Endothelial cell of umbilical vein (primary cell): Measurements from ENCODE around the gene ASRGL1. TPM values are rescaled to one million over a fixed set of nuclear protein-coding genes. Genes with fewer than 3 reads are reported as not detected.

Source experiments
- BruUV-seq: library from RNA; stranded (reverse); fragments of 400-500 nt; replicated peaks from 2 replicates; lab custom pipeline; 2021; lab: Mats Ljungman, UMichigan
- CTCF ChIA-PET: fragments of 300-600, 350-600 bp; sonication (Branson Sonifier 250); formaldehyde crosslinking; loops from one replicate; lab custom pipeline; 2021; ENCODE audit warnings: antibody characterized with exemption, inconsistent platforms; lab: Charles Lee
- POLR2A ChIA-PET: fragments of 300-600, 350-600 bp; sonication (Branson Sonifier 250); formaldehyde crosslinking; loops from one replicate; lab custom pipeline; 2021; ENCODE audit warnings: antibody characterized with exemption, inconsistent platforms; lab: Charles Lee
- DNase-seq: peaks from one replicate; pipeline ENCODE4 v3.0.0-alpha.2; 2011; ENCODE audit warnings: low read depth, low spot score
- FAIRE-seq: peaks from 2 replicates; lab custom pipeline; 2011; peaks lifted over from hg19 to GRCh38; lab: Jason Lieb, UNC
- H2AFZ ChIP-seq: 2 replicates; pipeline ENCODE4 v1.6.0; 2012; ENCODE audit warnings: low read depth, low read length, control low read depth, inconsistent platforms
- H3K27ac ChIP-seq: 2 replicates; pipeline ENCODE4 v1.5.1; 2011; ENCODE audit warnings: low read depth, mild to moderate bottlenecking, control low read depth, low read length, moderate library complexity; ENCODE audit not compliant: insufficient read depth
- H3K27me3 ChIP-seq, 2 experiments: 2 replicates each; pipeline versions ENCODE4 v1.6.0 to v1.6.1; 2011; ENCODE audit warnings: low read length in 2 of 2, mixed read lengths in 1 of 2; ENCODE audit not compliant: control insufficient read depth in 2 of 2, insufficient read depth in 2 of 2
- H3K36me3 ChIP-seq, 2 experiments: 2 replicates in 1 of 2; 3 replicates in 1 of 2; pipeline ENCODE4 v1.5.1; 2011; ENCODE audit warnings: low read length in 2 of 2, mild to moderate bottlenecking in 1 of 2, moderate library complexity in 1 of 2; ENCODE audit not compliant: control insufficient read depth in 2 of 2, insufficient read depth in 2 of 2; ENCODE audit errors: extremely low read depth in 1 of 2
- H3K4me1 ChIP-seq: 3 replicates; pipeline ENCODE4 v1.5.1; 2011; ENCODE audit warnings: mild to moderate bottlenecking, low read length; ENCODE audit not compliant: control insufficient read depth, insufficient read depth; ENCODE audit errors: extremely low read depth
- H3K4me2 ChIP-seq: 2 replicates; pipeline ENCODE4 v1.6.1; 2011; ENCODE audit warnings: low read length, control low read depth, mixed read lengths; ENCODE audit not compliant: insufficient read depth
- H3K4me3 ChIP-seq, 3 experiments: fragments of 200-600 bp in 1 of 3; sonication (generic), shearing (Covaris generic) in 1 of 3; replicated peaks in 1 of 3; 2 replicates each; pipeline ENCODE4 v1.5.1; 2011 to 2016; ENCODE audit warnings: control low read depth in 3 of 3, low read length in 3 of 3, mild to moderate bottlenecking in 2 of 3, inconsistent platforms in 1 of 3, low read depth in 1 of 3, moderate library complexity in 1 of 3; ENCODE audit not compliant: insufficient read depth in 1 of 3
- H3K79me2 ChIP-seq: 2 replicates; pipeline ENCODE4 v1.6.0; 2012; ENCODE audit warnings: low read length, inconsistent platforms; ENCODE audit not compliant: control insufficient read depth, insufficient read depth
- H3K9ac ChIP-seq: replicated peaks from 2 replicates; pipeline ENCODE3; 2011; ENCODE audit warnings: low read length, control low read depth; ENCODE audit not compliant: insufficient read depth; ENCODE audit errors: extremely low read depth
- H3K9me1 ChIP-seq: replicated peaks from 3 replicates; pipeline ENCODE4 v1.6.0; 2011; ENCODE audit warnings: mild to moderate bottlenecking, low read length; ENCODE audit not compliant: control insufficient read depth, insufficient read depth; ENCODE audit errors: extremely low read depth
- H3K9me3 ChIP-seq: replicated peaks from 2 replicates; pipeline ENCODE4 v1.5.1; 2012; ENCODE audit warnings: low read length, inconsistent platforms; ENCODE audit not compliant: control insufficient read depth, insufficient read depth
- H4K20me1 ChIP-seq: replicated peaks from 2 replicates; pipeline ENCODE3; 2011; ENCODE audit warnings: mild to moderate bottlenecking, low read length; ENCODE audit not compliant: control insufficient read depth, insufficient read depth; ENCODE audit errors: extremely low read depth
- EZH2 ChIP-seq: IDR thresholded peaks from 2 replicates; pipeline ENCODE4 v1.6.1; 2012; ENCODE audit warnings: borderline replicate concordance, low read depth, mild to moderate bottlenecking, moderate library complexity, low read length, inconsistent platforms; ENCODE audit not compliant: severe bottlenecking
- FOS ChIP-seq: IDR thresholded peaks from 2 replicates; pipeline ENCODE4 v1.6.1; 2011; ENCODE audit warnings: mild to moderate bottlenecking, low read length, moderate library complexity, borderline replicate concordance; ENCODE audit not compliant: insufficient read depth
- GATA2 ChIP-seq: IDR thresholded peaks from 2 replicates; pipeline ENCODE4 v1.7.0; 2011; ENCODE audit warnings: low read depth, mild to moderate bottlenecking, moderate library complexity, mixed read lengths, low read length; ENCODE audit not compliant: insufficient read length, insufficient read depth
- JUN ChIP-seq: IDR thresholded peaks from 2 replicates; pipeline ENCODE4 v1.6.1; 2011; ENCODE audit warnings: borderline replicate concordance, low read depth; ENCODE audit not compliant: insufficient read length, insufficient read depth
- POLR2AphosphoS5 ChIP-seq: IDR thresholded peaks from 2 replicates; pipeline ENCODE4 v1.6.1; 2012; ENCODE audit warnings: low read depth, mild to moderate bottlenecking, control low read depth, low read length, moderate library complexity; ENCODE audit not compliant: insufficient read depth
- dilution Hi-C: fragments of 300-500 bp; cut with MboI; formaldehyde crosslinking; loops from one replicate; pipeline ENCODE4 v1.15.0; 2019; ENCODE audit warnings: low sequenced_read_pairs; ENCODE audit not compliant: extremely low pct_ligation_motif_present
- intact Hi-C: fragments of 100-400 bp; cut with micrococcal nuclease; formaldehyde crosslinking; loops from one replicate; pipeline ENCODE4 v1.10.0; 2022
- polyA plus RNA-seq, 4 experiments: library from polyadenylated mRNA; depleted of rRNA in 3 of 4; stranded (reverse) in 3 of 4; unstranded in 1 of 4; fragments of >200 nt; gene quantifications; 2 replicates each; pipeline versions ENCODE4 v1.2.1 to v1.2.3, GENCODE V29; 2011 to 2012; ENCODE audit warnings: missing spikeins in 1 of 4
- total RNA-seq: library from RNA; stranded (reverse); gene quantifications from 2 replicates; pipeline ENCODE4 v1.2.3, GENCODE V29; 2021
- TF ChIP-seq, protein P1 (sequence below): IDR thresholded peaks from 2 replicates; pipeline ENCODE4 v1.6.1; 2011; ENCODE audit not compliant: insufficient read depth, insufficient read length
- TF ChIP-seq, protein P2 (sequence below), 2 donors: IDR thresholded peaks; 1 replicate in 1 of 2; 2 replicates in 1 of 2; pipeline ENCODE4 v1.5.1; 2011; ENCODE audit warnings: low read length in 2 of 2, mild to moderate bottlenecking in 2 of 2, moderate library complexity in 2 of 2, control low read depth in 1 of 2, inconsistent platforms in 1 of 2, low read depth in 1 of 2; ENCODE audit not compliant: insufficient read depth in 1 of 2; ENCODE audit errors: extremely low read depth in 1 of 2

ASRGL1 gene
- total and polyA plus RNA-seq, 2 donors (not counting 3 experiments of a cell fraction or from before 2014, with no cell fraction given) = 33.1 to 36.0 TPM

DNA sequence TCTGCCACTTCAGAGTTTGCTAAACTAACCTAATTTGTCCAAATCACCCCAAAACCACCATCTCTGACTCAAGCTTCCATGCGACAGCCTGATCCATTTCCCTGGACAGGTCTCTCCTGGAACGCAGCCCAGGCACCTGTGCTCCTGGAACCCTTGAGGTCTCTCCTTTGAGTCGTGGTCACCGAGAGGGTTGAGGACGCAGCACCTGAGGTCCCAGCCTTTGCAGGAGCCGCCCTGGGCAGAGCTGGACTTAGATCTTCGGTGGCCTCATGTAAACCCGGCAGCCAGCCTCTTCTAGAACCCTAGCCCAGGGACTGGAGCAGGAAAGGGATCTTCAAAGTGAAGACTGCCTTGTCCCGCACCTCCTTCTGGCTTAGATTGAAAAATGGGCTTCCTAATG, 37.6 kb downstream of the ASRGL1 start:
- TF ChIP-seq FOS (no peak), JUN (no peak), POLR2AphosphoS5 (no peak), GATA2 (no peak), EZH2 (no peak)
- TF ChIP-seq, protein P1, sequence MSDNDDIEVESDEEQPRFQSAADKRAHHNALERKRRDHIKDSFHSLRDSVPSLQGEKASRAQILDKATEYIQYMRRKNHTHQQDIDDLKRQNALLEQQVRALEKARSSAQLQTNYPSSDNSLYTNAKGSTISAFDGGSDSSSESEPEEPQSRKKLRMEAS = no peak
- TF ChIP-seq, protein P2, sequence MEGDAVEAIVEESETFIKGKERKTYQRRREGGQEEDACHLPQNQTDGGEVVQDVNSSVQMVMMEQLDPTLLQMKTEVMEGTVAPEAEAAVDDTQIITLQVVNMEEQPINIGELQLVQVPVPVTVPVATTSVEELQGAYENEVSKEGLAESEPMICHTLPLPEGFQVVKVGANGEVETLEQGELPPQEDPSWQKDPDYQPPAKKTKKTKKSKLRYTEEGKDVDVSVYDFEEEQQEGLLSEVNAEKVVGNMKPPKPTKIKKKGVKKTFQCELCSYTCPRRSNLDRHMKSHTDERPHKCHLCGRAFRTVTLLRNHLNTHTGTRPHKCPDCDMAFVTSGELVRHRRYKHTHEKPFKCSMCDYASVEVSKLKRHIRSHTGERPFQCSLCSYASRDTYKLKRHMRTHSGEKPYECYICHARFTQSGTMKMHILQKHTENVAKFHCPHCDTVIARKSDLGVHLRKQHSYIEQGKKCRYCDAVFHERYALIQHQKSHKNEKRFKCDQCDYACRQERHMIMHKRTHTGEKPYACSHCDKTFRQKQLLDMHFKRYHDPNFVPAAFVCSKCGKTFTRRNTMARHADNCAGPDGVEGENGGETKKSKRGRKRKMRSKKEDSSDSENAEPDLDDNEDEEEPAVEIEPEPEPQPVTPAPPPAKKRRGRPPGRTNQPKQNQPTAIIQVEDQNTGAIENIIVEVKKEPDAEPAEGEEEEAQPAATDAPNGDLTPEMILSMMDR (IDR thresholded peaks at IDR 0.05; ENCODE audit: extremely low read depth in 1 of 2, insufficient read depth in 1 of 2, low read depth in 1 of 2, low read length in 2 of 2) = no peak
- Histone ChIP-seq H3K27ac (no peak overlapping the region), H3K9ac (no peak overlapping the region), H3K4me3 (no peak overlapping the region), H2AFZ (no peak overlapping the region), H3K4me1 (no peaks in the 10 kb centered on the region), H3K36me3 (no peaks in the 10 kb centered on the region), H3K79me2 (no peaks in the 10 kb centered on the region), H3K9me3 (no peaks in the 10 kb centered on the region), H3K4me2 (no peak overlapping the region), H3K9me1 (no peaks in the 10 kb centered on the region), H3K27me3 (no peaks in the 10 kb centered on the region), H4K20me1 (no peaks in the 10 kb centered on the region)
- no peak for FAIRE-seq
- CTCF ChIA-PET = interaction anchor here (1.0 to 4.5 kb wide), 3 partner anchors 34 to 158 kb away, joined by 3 to 46 read pairs (median 13); no protein-coding TSS in a partner anchor
- POLR2A ChIA-PET = no interaction called here
- DNase-seq = no peak
- dilution Hi-C loops (no loop called here), intact Hi-C loops (no loop called here)
- no TSS peak for BruUV-seq
